ENCODE data around the gene GARNL3. TPM values are rescaled to one million over a fixed set of nuclear protein-coding genes. Genes with fewer than 3 reads are reported as not detected.

GARNL3 gene
- polyA plus RNA-seq, 2 donors = 3.5 TPM

- 86 to 92% methylated on average over 3 of the region's 3 CpGs for WGBS, 2 donors
- Histone ChIP-seq H3K4me3 (ENCODE audit: low read depth in 1 of 2, low read length in 2 of 2) (no peak overlapping the region), H3K9me3 (ENCODE audit: control insufficient read depth in 2 of 2, insufficient read depth in 1 of 2, low read depth in 1 of 2, low read length in 1 of 2) (no peaks in the 10 kb centered on the region), H3K27me3 (ENCODE audit: control insufficient read depth in 1 of 2, insufficient read depth in 2 of 2, low read length in 2 of 2) (no peaks in the 10 kb centered on the region), H3K4me1 (ENCODE audit: control insufficient read depth in 2 of 2, insufficient read depth in 2 of 2, low read length in 1 of 2) (peaks cover 4 to 5% of the 10 kb centered on the region in 2 donors), H3K27ac (ENCODE audit: low read depth in 2 of 2, low read length in 1 of 2) (no peak overlapping the region), H3K36me3 (ENCODE audit: control insufficient read depth in 2 of 2, insufficient read depth in 2 of 2, low read length in 1 of 2) (peaks cover 3% of the 10 kb centered on the region in 2 donors)
Observed at GRCh38 chr9:127341152-127341551, 76.6 kb downstream of the GARNL3 start.

GRCh38 chr9:127344368-127345000 is 79.9 kb downstream of the GARNL3 start:
- Histone ChIP-seq H3K4me3 (ENCODE audit: low read depth in 1 of 2, low read length in 2 of 2) (no peak overlapping the region), H3K4me1 (ENCODE audit: control insufficient read depth in 2 of 2, insufficient read depth in 2 of 2, low read length in 1 of 2) (peaks cover 4 to 5% of the 10 kb centered on the region in 2 donors), H3K27me3 (ENCODE audit: control insufficient read depth in 1 of 2, insufficient read depth in 2 of 2, low read length in 2 of 2) (no peaks in the 10 kb centered on the region), H3K9me3 (ENCODE audit: control insufficient read depth in 2 of 2, insufficient read depth in 1 of 2, low read depth in 1 of 2, low read length in 1 of 2) (no peaks in the 10 kb centered on the region), H3K36me3 (ENCODE audit: control insufficient read depth in 2 of 2, insufficient read depth in 2 of 2, low read length in 1 of 2) (peaks cover 3% of the 10 kb centered on the region in 2 donors), H3K27ac (ENCODE audit: low read depth in 2 of 2, low read length in 1 of 2) (no peak overlapping the region)
- WGBS, 2 donors = 83 to 86% methylated on average over 7 of the region's 7 CpGs

GRCh38 chr9:127345566-127345965 is 81.0 kb downstream of the GARNL3 start:
- no peak overlapping the region for H3K4me3 ChIP-seq (ENCODE audit: low read depth in 1 of 2, low read length in 2 of 2)
- no peak overlapping the region for H3K27ac ChIP-seq (ENCODE audit: low read depth in 2 of 2, low read length in 1 of 2)
- H3K27me3 ChIP-seq (ENCODE audit: control insufficient read depth in 1 of 2, insufficient read depth in 2 of 2, low read length in 2 of 2) = no peaks in the 10 kb centered on the region
- H3K4me1 ChIP-seq (ENCODE audit: control insufficient read depth in 2 of 2, insufficient read depth in 2 of 2, low read length in 1 of 2) = peaks cover 0 to 2% of the 10 kb centered on the region in 2 donors
- 83 to 85% methylated on average over 3 of the region's 3 CpGs for WGBS, 2 donors
- H3K9me3 ChIP-seq (ENCODE audit: control insufficient read depth in 2 of 2, insufficient read depth in 1 of 2, low read depth in 1 of 2, low read length in 1 of 2) = no peaks in the 10 kb centered on the region
- H3K36me3 ChIP-seq (ENCODE audit: control insufficient read depth in 2 of 2, insufficient read depth in 2 of 2, low read length in 1 of 2) = peaks cover 3% of the 10 kb centered on the region in 2 donors

GRCh38 chr9:127346584-127346983 is 82.0 kb downstream of the GARNL3 start:
- H3K27ac ChIP-seq (ENCODE audit: low read depth in 2 of 2, low read length in 1 of 2) = no peak overlapping the region
- H3K9me3 ChIP-seq (ENCODE audit: control insufficient read depth in 2 of 2, insufficient read depth in 1 of 2, low read depth in 1 of 2, low read length in 1 of 2) = no peaks in the 10 kb centered on the region
- H3K27me3 ChIP-seq (ENCODE audit: control insufficient read depth in 1 of 2, insufficient read depth in 2 of 2, low read length in 2 of 2) = no peaks in the 10 kb centered on the region
- peaks cover 0 to 2% of the 10 kb centered on the region in 2 donors for H3K4me1 ChIP-seq (ENCODE audit: control insufficient read depth in 2 of 2, insufficient read depth in 2 of 2, low read length in 1 of 2)
- no peak overlapping the region for H3K4me3 ChIP-seq (ENCODE audit: low read depth in 1 of 2, low read length in 2 of 2)
- H3K36me3 ChIP-seq (ENCODE audit: control insufficient read depth in 2 of 2, insufficient read depth in 2 of 2, low read length in 1 of 2) = peaks cover 3% of the 10 kb centered on the region in 2 donors
- WGBS, 2 donors = 85 to 90% methylated on average over 6 of the region's 6 CpGs

- no peaks in the 10 kb centered on the region for H3K9me3 ChIP-seq (ENCODE audit: control insufficient read depth in 2 of 2, insufficient read depth in 1 of 2, low read depth in 1 of 2, low read length in 1 of 2)
Observed at GRCh38 chr9:127347831-127348776, 83.5 kb downstream of the GARNL3 start.

GRCh38 chr9:127349483-127350113 is 85.0 kb downstream of the GARNL3 start:
- no peak overlapping the region for H3K4me3 ChIP-seq (ENCODE audit: low read depth in 1 of 2, low read length in 2 of 2)
- H3K36me3 ChIP-seq (ENCODE audit: control insufficient read depth in 2 of 2, insufficient read depth in 2 of 2, low read length in 1 of 2) = peaks cover 0 to 3% of the 10 kb centered on the region in 2 donors
- H3K27me3 ChIP-seq (ENCODE audit: control insufficient read depth in 1 of 2, insufficient read depth in 2 of 2, low read length in 2 of 2) = no peaks in the 10 kb centered on the region
- H3K27ac ChIP-seq (ENCODE audit: low read depth in 2 of 2, low read length in 1 of 2) = no peak overlapping the region
- H3K9me3 ChIP-seq (ENCODE audit: control insufficient read depth in 2 of 2, insufficient read depth in 1 of 2, low read depth in 1 of 2, low read length in 1 of 2) = no peaks in the 10 kb centered on the region
- peaks cover 0 to 2% of the 10 kb centered on the region in 2 donors for H3K4me1 ChIP-seq (ENCODE audit: control insufficient read depth in 2 of 2, insufficient read depth in 2 of 2, low read length in 1 of 2)
- 91 to 93% methylated on average over 12 of the region's 12 CpGs for WGBS, 2 donors

More at GRCh38 chr9:127347831-127348776, 83.5 kb downstream of the GARNL3 start:
- no peak overlapping the region for H3K4me3 ChIP-seq (ENCODE audit: low read depth in 1 of 2, low read length in 2 of 2)
- H3K36me3 ChIP-seq (ENCODE audit: control insufficient read depth in 2 of 2, insufficient read depth in 2 of 2, low read length in 1 of 2) = peaks cover 3% of the 10 kb centered on the region in 2 donors
- peaks cover 0 to 2% of the 10 kb centered on the region in 2 donors for H3K4me1 ChIP-seq (ENCODE audit: control insufficient read depth in 2 of 2, insufficient read depth in 2 of 2, low read length in 1 of 2)
- H3K27ac ChIP-seq (ENCODE audit: low read depth in 2 of 2, low read length in 1 of 2) = peak overlapping the region in 1 of 2 donors; percentile 8
- no peaks in the 10 kb centered on the region for H3K27me3 ChIP-seq (ENCODE audit: control insufficient read depth in 1 of 2, insufficient read depth in 2 of 2, low read length in 2 of 2)
- 70 to 73% methylated on average over 8 of the region's 8 CpGs for WGBS, 2 donors

GRCh38 chr9:127351182-127352166 is 86.9 kb downstream of the GARNL3 start:
- H3K4me1 ChIP-seq (ENCODE audit: control insufficient read depth in 2 of 2, insufficient read depth in 2 of 2, low read length in 1 of 2) = no peaks in the 10 kb centered on the region
- H3K36me3 ChIP-seq (ENCODE audit: control insufficient read depth in 2 of 2, insufficient read depth in 2 of 2, low read length in 1 of 2) = peaks cover 0 to 7% of the 10 kb centered on the region in 2 donors
- no peak overlapping the region for H3K4me3 ChIP-seq (ENCODE audit: low read depth in 1 of 2, low read length in 2 of 2)
- 70 to 73% methylated on average over 4 of the region's 4 CpGs for WGBS, 2 donors
- no peaks in the 10 kb centered on the region for H3K27me3 ChIP-seq (ENCODE audit: control insufficient read depth in 1 of 2, insufficient read depth in 2 of 2, low read length in 2 of 2)
- H3K27ac ChIP-seq (ENCODE audit: low read depth in 2 of 2, low read length in 1 of 2) = peak overlapping the region; percentile 7 to 26
- no peaks in the 10 kb centered on the region for H3K9me3 ChIP-seq (ENCODE audit: control insufficient read depth in 2 of 2, insufficient read depth in 1 of 2, low read depth in 1 of 2, low read length in 1 of 2)

GRCh38 chr9:127353882-127354281 is 89.3 kb downstream of the GARNL3 start:
- Histone ChIP-seq H3K4me1 (ENCODE audit: control insufficient read depth in 2 of 2, insufficient read depth in 2 of 2, low read length in 1 of 2) (no peaks in the 10 kb centered on the region), H3K27me3 (ENCODE audit: control insufficient read depth in 1 of 2, insufficient read depth in 2 of 2, low read length in 2 of 2) (no peaks in the 10 kb centered on the region), H3K4me3 (ENCODE audit: low read depth in 1 of 2, low read length in 2 of 2) (no peak overlapping the region), H3K27ac (ENCODE audit: low read depth in 2 of 2, low read length in 1 of 2) (no peak overlapping the region), H3K9me3 (ENCODE audit: control insufficient read depth in 2 of 2, insufficient read depth in 1 of 2, low read depth in 1 of 2, low read length in 1 of 2) (no peaks in the 10 kb centered on the region), H3K36me3 (ENCODE audit: control insufficient read depth in 2 of 2, insufficient read depth in 2 of 2, low read length in 1 of 2) (peaks cover 3 to 4% of the 10 kb centered on the region in 2 donors)
- WGBS, 2 donors = 74 to 80% methylated on average over 5 of the region's 5 CpGs
